Measurements from ENCODE around the gene OR5K2.

OR5K2 gene

DNA sequence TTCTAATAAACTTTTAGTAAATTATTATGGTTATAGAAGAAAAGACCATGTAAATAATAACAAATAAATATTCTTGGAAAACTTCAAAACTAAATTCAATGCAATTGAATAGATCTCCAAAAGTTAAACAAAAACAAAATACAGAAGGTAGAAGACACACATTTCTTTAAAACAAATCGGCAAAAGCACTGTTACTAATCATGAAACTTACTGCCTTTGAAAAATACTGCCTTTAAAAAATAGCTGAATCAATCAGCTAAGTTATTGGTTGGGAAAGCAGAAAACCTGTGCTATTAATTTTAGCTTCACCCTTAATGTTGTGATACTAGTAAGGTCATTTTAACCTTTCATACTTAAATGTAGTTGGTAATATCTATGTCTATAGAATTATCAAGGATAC, 37.3 kb downstream of the OR5K2 start:
- no peaks in the 10 kb centered on the region for H3K79me2 ChIP-seq (ENCODE audit: control insufficient read depth, insufficient read depth, low read length, unreplicated experiment)
- H3K4me1 ChIP-seq (ENCODE audit: control insufficient read depth, insufficient read depth, low read length, unreplicated experiment): no peaks in the 10 kb centered on the region
- no peak overlapping the region for H2AFZ ChIP-seq (ENCODE audit: low read length, unreplicated experiment)
- H3K36me3 ChIP-seq (ENCODE audit: insufficient read depth, low read length): no peaks in the 10 kb centered on the region
- no peak overlapping the region for H3K27ac ChIP-seq (ENCODE audit: low read depth, low read length)
- H3K4me3 ChIP-seq (ENCODE audit: low read depth, low read length): no peak overlapping the region
- H3K27me3 ChIP-seq (ENCODE audit: insufficient read depth, low read length): peaks cover 13% of the 10 kb centered on the region; the same call in 1 of the 2 replicates

DNA sequence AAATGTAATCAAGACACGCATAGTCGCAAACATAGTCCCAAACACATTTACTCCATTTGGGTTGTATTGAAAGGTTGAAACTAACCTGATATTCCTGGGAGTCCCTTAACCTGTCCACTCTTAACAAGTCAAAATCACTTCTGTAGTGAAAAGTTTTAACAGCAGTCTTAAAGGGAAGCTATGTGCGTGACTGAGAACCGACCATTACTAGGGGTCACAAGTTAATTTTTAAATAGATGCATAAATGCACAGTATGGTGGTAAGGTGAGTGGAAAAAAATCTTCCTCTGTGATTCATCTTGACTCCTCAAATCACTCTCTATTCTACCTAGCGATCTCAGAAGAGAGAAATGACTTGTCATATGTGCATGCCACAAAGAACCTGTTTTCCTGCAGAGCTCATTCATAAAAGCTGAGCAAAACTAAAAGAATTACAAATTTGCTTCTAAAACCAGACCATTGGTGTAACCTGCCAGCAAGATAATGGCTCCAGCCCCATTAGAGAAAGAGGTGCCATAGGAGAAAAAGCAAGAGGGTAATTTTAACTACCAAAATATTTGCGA, 39.1 kb downstream of the OR5K2 start:
- no peaks in the 10 kb centered on the region for H3K4me1 ChIP-seq (ENCODE audit: control insufficient read depth, insufficient read depth, low read length, unreplicated experiment)
- no peak overlapping the region for H3K27ac ChIP-seq (ENCODE audit: low read depth, low read length)
- H2AFZ ChIP-seq (ENCODE audit: low read length, unreplicated experiment): no peak overlapping the region
- H3K36me3 ChIP-seq (ENCODE audit: insufficient read depth, low read length): no peaks in the 10 kb centered on the region
- peaks cover 10% of the 10 kb centered on the region; the same call in 1 of the 2 replicates for H3K27me3 ChIP-seq (ENCODE audit: insufficient read depth, low read length)
- H3K4me3 ChIP-seq (ENCODE audit: low read depth, low read length): no peak overlapping the region
- H3K79me2 ChIP-seq (ENCODE audit: control insufficient read depth, insufficient read depth, low read length, unreplicated experiment): no peaks in the 10 kb centered on the region

DNA sequence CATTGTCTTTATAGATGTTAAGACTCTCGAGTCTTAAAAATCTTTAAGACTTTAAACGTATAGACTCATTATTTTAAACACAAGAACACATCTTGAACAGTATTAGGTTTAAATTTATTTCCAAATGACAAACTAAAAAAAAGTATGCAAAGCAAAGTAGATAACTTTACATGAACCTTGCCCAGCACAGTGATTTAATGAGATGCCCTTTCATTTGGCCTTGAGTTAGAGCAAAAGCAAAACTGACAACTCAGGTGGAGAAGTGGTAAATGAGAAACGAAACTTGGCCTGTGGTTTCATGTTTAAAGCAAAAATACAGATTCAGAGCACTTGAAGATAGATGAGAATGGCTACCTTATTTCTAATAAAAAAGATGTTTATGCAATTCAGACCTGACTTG, 42.9 kb downstream of the OR5K2 start:
- Histone ChIP-seq H3K27me3 (ENCODE audit: insufficient read depth, low read length) (no peaks in the 10 kb centered on the region), H3K4me3 (ENCODE audit: low read depth, low read length) (no peak overlapping the region), H3K4me1 (ENCODE audit: control insufficient read depth, insufficient read depth, low read length, unreplicated experiment) (no peaks in the 10 kb centered on the region), H3K79me2 (ENCODE audit: control insufficient read depth, insufficient read depth, low read length, unreplicated experiment) (no peaks in the 10 kb centered on the region), H2AFZ (ENCODE audit: low read length, unreplicated experiment) (no peak overlapping the region), H3K27ac (ENCODE audit: low read depth, low read length) (no peak overlapping the region), H3K36me3 (ENCODE audit: insufficient read depth, low read length) (no peaks in the 10 kb centered on the region)

DNA sequence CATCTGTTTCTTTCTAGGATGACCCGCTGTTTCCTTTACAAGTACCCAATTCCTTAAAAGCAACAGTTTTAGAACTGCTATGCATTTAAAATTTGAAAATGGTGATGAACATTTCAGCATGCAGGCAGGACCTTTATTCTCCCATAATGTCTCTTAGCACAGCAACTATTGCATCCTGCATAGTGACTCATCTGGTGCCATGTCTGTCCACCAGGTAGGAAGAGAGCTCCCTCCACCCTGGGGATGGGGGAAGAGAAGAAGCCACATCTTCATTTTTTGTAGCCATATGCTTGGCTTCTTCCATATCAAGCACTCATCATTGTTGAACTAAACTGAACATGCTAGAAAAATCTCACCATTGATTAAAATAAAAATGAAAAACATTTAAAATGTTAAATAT, 44.2 kb downstream of the OR5K2 start:
- H2AFZ ChIP-seq (ENCODE audit: low read length, unreplicated experiment): no peak overlapping the region
- H3K4me1 ChIP-seq (ENCODE audit: control insufficient read depth, insufficient read depth, low read length, unreplicated experiment): no peaks in the 10 kb centered on the region
- H3K27ac ChIP-seq (ENCODE audit: low read depth, low read length): no peak overlapping the region

DNA sequence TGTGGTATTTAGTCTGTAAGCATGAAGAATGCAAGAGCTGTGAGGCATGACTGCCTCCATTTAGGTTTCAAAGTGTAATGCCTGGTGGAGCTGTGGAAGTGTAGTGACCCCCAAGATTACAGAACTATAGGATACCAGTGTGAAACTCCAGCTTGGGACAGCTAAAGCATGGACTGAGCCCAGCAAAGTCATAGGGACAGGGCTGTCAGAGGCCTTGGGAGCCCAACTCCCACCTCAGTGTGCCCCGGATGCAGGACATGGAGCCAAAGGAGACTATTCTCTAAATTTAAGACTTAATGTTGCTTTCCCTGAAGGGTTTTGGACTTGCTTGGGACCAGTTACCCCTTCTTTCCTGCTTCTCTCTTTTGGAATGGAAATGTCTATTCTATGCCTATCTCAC, 45.1 kb downstream of the OR5K2 start:
- H3K79me2 ChIP-seq (ENCODE audit: control insufficient read depth, insufficient read depth, low read length, unreplicated experiment): no peaks in the 10 kb centered on the region
- no peak overlapping the region for H3K27ac ChIP-seq (ENCODE audit: low read depth, low read length)
- H2AFZ ChIP-seq (ENCODE audit: low read length, unreplicated experiment): no peak overlapping the region
- H3K27me3 ChIP-seq (ENCODE audit: insufficient read depth, low read length): no peaks in the 10 kb centered on the region
- no peaks in the 10 kb centered on the region for H3K36me3 ChIP-seq (ENCODE audit: insufficient read depth, low read length)
- no peak overlapping the region for H3K4me3 ChIP-seq (ENCODE audit: low read depth, low read length)
- H3K4me1 ChIP-seq (ENCODE audit: control insufficient read depth, insufficient read depth, low read length, unreplicated experiment): no peaks in the 10 kb centered on the region

More for the DNA sequence above, 44.2 kb downstream of the OR5K2 start:
- Histone ChIP-seq H3K79me2 (ENCODE audit: control insufficient read depth, insufficient read depth, low read length, unreplicated experiment) (no peaks in the 10 kb centered on the region), H3K4me3 (ENCODE audit: low read depth, low read length) (no peak overlapping the region), H3K27me3 (ENCODE audit: insufficient read depth, low read length) (no peaks in the 10 kb centered on the region), H3K36me3 (ENCODE audit: insufficient read depth, low read length) (no peaks in the 10 kb centered on the region)

DNA sequence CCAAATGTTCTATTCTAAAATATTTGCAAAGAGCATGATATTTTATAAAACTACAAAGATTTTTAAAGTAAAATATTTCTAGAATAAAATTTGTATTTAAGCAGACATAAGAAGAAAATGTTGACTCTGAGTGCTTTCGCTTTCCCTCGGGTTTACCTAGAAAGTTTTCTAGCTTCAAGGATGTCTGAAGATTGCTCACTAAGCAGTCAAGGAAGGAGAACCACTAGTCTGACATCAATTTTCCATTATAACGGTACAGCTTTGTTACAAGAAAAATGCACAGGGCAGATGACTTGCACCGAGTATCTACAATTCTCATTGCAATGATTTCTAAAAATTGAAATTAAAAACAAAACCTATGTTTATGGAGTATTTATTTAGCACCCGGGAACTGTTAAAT, 48.5 kb downstream of the OR5K2 start:
- Histone ChIP-seq H3K4me1 (ENCODE audit: control insufficient read depth, insufficient read depth, low read length, unreplicated experiment) (no peaks in the 10 kb centered on the region), H3K36me3 (ENCODE audit: insufficient read depth, low read length) (no peaks in the 10 kb centered on the region), H3K27me3 (ENCODE audit: insufficient read depth, low read length) (peaks cover 25% of the 10 kb centered on the region), H3K79me2 (ENCODE audit: control insufficient read depth, insufficient read depth, low read length, unreplicated experiment) (no peaks in the 10 kb centered on the region), H3K4me3 (ENCODE audit: low read depth, low read length) (no peak overlapping the region), H3K27ac (ENCODE audit: low read depth, low read length) (no peak overlapping the region), H2AFZ (ENCODE audit: low read length, unreplicated experiment) (no peak overlapping the region)
